ENCODE results near the gene ADGRA1. TPM values are rescaled to one million over a fixed set of nuclear protein-coding genes. Genes with fewer than 3 reads are reported as not detected.

Gene ADGRA1
- total and polyA plus RNA-seq, 2 donors (not counting 3 experiments of a cell fraction or from before 2014, with no cell fraction given), result not detected

- Histone ChIP-seq H3K4me3 (replicated peaks in 1 of 3; ENCODE audit: insufficient read depth in 1 of 3, low read depth in 1 of 3, low read length in 3 of 3) (no peak overlapping the region), H3K9me3 (replicated peaks; ENCODE audit: control insufficient read depth, insufficient read depth, low read length) (no peaks in the 10 kb centered on the region), H3K27ac (ENCODE audit: insufficient read depth, low read depth, low read length) (no peak overlapping the region), H3K4me1 (ENCODE audit: control insufficient read depth, extremely low read depth, insufficient read depth, low read length) (no peaks in the 10 kb centered on the region), H4K20me1 (replicated peaks; ENCODE audit: control insufficient read depth, extremely low read depth, insufficient read depth, low read length) (no peaks in the 10 kb centered on the region), H3K27me3 (ENCODE audit: control insufficient read depth in 2 of 2, insufficient read depth in 2 of 2, low read length in 2 of 2) (no peaks in the 10 kb centered on the region), H3K79me2 (ENCODE audit: control insufficient read depth, insufficient read depth, low read length) (no peaks in the 10 kb centered on the region), H3K9ac (replicated peaks; ENCODE audit: extremely low read depth, insufficient read depth, low read length) (no peak overlapping the region), H3K4me2 (ENCODE audit: insufficient read depth, low read length) (no peak overlapping the region), H3K36me3 (ENCODE audit: control insufficient read depth in 2 of 2, extremely low read depth in 1 of 2, insufficient read depth in 2 of 2, low read length in 2 of 2) (no peaks in the 10 kb centered on the region), H2AFZ (ENCODE audit: low read depth, low read length) (no peak overlapping the region), H3K9me1 (replicated peaks; ENCODE audit: control insufficient read depth, extremely low read depth, insufficient read depth, low read length) (no peaks in the 10 kb centered on the region)
- TF ChIP-seq FOS (IDR thresholded peaks at IDR 0.05; ENCODE audit: borderline replicate concordance, insufficient read depth, low read length) (no peak), CTCF (IDR thresholded peaks at IDR 0.05; ENCODE audit: extremely low read depth in 1 of 2, insufficient read depth in 1 of 2, low read depth in 1 of 2, low read length in 2 of 2) (no peak), POLR2AphosphoS5 (IDR thresholded peaks at IDR 0.05; ENCODE audit: insufficient read depth, low read depth, low read length) (no peak), MYC (IDR thresholded peaks at IDR 0.05; ENCODE audit: low read depth, low read length) (no peak), MAX (IDR thresholded peaks at IDR 0.05; ENCODE audit: insufficient read depth, insufficient read length) (no peak), POLR2A (IDR thresholded peaks at IDR 0.05; ENCODE audit: low read depth, low read length) (no peak), JUN (IDR thresholded peaks at IDR 0.05; ENCODE audit: borderline replicate concordance, insufficient read depth, insufficient read length, low read depth) (no peak), GATA2 (IDR thresholded peaks at IDR 0.05; ENCODE audit: insufficient read depth, insufficient read length, low read depth, low read length) (no peak), EZH2 (IDR thresholded peaks at IDR 0.05; ENCODE audit: borderline replicate concordance, low read depth, low read length, severe bottlenecking) (no peak)
- no TSS peak for BruUV-seq (replicated peaks)
- ChIA-PET POLR2A (no interaction called here), CTCF (no interaction called here)
- DNase-seq (ENCODE audit: low read depth, low spot score) (no peak), FAIRE-seq (no peak)
- dilution Hi-C loops (cut with MboI; ENCODE audit: extremely low pct_ligation_motif_present, low sequenced_read_pairs), result no loop called here
- intact Hi-C loops (cut with micrococcal nuclease), result no loop called here
These were observed 18.6 kb upstream of the ADGRA1 start for GRCh38 chr10:133069033-133069525.
